Ishikawa (cell line): ENCODE data around the gene SPSB3.

Source experiments
- CEBPB ChIP-seq: IDR thresholded peaks from 2 replicates; pipeline ENCODE4 v1.6.1; 2012
- CREB1 ChIP-seq: IDR thresholded peaks from 2 replicates; pipeline ENCODE4 v1.6.1; 2012; ENCODE audit warnings: low read depth
- EGR1 ChIP-seq: IDR thresholded peaks from 2 replicates; pipeline ENCODE4 v1.6.1; 2012
- EP300 ChIP-seq: IDR thresholded peaks from 2 replicates; pipeline ENCODE4 v1.6.1; 2012; ENCODE audit warnings: borderline replicate concordance
- FOXM1 ChIP-seq: IDR thresholded peaks from 2 replicates; pipeline ENCODE4 v1.6.1; 2012; ENCODE audit warnings: low read depth, borderline replicate concordance
- MAX ChIP-seq: IDR thresholded peaks from 2 replicates; pipeline ENCODE4 v1.6.1; 2012
- NFIC ChIP-seq: IDR thresholded peaks from 2 replicates; pipeline ENCODE4 v1.6.1; 2012
- RAD21 ChIP-seq: IDR thresholded peaks from 2 replicates; pipeline ENCODE4 v1.6.1; 2012; ENCODE audit warnings: low read depth
- REST ChIP-seq: IDR thresholded peaks from 2 replicates; pipeline ENCODE4 v1.6.1; 2012; ENCODE audit warnings: low read depth, mild to moderate bottlenecking
- TAF1 ChIP-seq: IDR thresholded peaks from 2 replicates; pipeline ENCODE4 v1.6.1; 2012; ENCODE audit warnings: low read depth, mild to moderate bottlenecking
- TCF12 ChIP-seq: IDR thresholded peaks from 2 replicates; pipeline ENCODE4 v1.6.1; 2012; ENCODE audit warnings: low read depth
- TEAD4 ChIP-seq: IDR thresholded peaks from 2 replicates; pipeline ENCODE4 v1.6.1; 2012
- USF1 ChIP-seq: IDR thresholded peaks from 2 replicates; pipeline ENCODE4 v1.6.1; 2012
- YY1 ChIP-seq: IDR thresholded peaks from 2 replicates; pipeline ENCODE4 v1.6.1; 2012; ENCODE audit warnings: low read depth
- ZBTB7A ChIP-seq: IDR thresholded peaks from 2 replicates; pipeline ENCODE4 v1.6.1; 2012; ENCODE audit warnings: low read depth

The SPSB3 gene

GRCh38 chr16:1790261-1790610 lies 7.9 kb upstream of the SPSB3 start:
- TF ChIP-seq TEAD4: no peak
- TF ChIP-seq REST: no peak
- no peak for TF ChIP-seq ZBTB7A
- TF ChIP-seq FOXM1: no peak
- no peak for TF ChIP-seq CREB1
- no peak for TF ChIP-seq NFIC
- no peak for TF ChIP-seq CEBPB
- TF ChIP-seq YY1: no peak
- no peak for TF ChIP-seq MAX
- no peak for TF ChIP-seq EGR1
- no peak for TF ChIP-seq RAD21
- TF ChIP-seq EP300: no peak
- no peak for TF ChIP-seq TCF12

GRCh38 chr16:1789643-1790045 lies 7.3 kb upstream of the SPSB3 start:
- no peak for TF ChIP-seq NFIC

- TF ChIP-seq EP300 (no peak), RAD21 (no peak), USF1 (no peak), TAF1 (no peak), NFIC (no peak), CEBPB (no peak), TCF12 (no peak)
Observed at GRCh38 chr16:1788708-1789100, 6.3 kb upstream of the SPSB3 start.

GRCh38 chr16:1788095-1788707 lies 5.8 kb upstream of the SPSB3 start:
- TF ChIP-seq EGR1 (no peak), MAX (no peak), YY1 (no peak), TCF12 (no peak), TAF1 (no peak), RAD21 (no peak), TEAD4 (no peak), REST (no peak), CEBPB (no peak), USF1 (no peak), FOXM1 (no peak), NFIC (no peak), ZBTB7A (no peak), EP300 (no peak), CREB1 (no peak)

- TF ChIP-seq TAF1 (no peak), EP300 (no peak), NFIC (no peak), USF1 (no peak), REST (no peak), ZBTB7A (no peak)
Observed at GRCh38 chr16:1787322-1788094, 5.1 kb upstream of the SPSB3 start.
